ENCODE results near the gene C4B.
"Not testable (repeated sequence)": the region's sequence is repeated elsewhere in the genome, so short reads cannot be mapped to it uniquely, and the experiment has no call there.

Gene C4B

DNA sequence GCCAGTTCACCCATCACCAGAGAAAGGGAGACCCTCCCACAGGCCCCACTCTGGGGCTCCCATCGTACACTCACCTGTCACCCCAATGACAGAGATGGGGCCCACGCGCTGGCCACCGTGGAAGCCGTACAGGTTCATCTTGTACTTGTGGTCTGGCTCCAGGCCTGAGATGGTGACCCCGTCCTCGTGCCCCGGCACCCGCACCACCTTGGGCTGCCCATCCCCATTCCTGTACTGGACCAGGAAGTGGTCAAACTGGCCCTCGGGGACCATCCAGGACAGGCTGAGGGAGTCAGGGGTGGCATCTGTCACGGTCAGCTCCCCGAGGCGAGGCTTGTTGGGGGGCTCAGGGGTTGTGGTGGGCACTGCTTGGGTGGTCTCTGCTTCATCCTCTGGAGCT, 38.7 kb downstream of the C4B start:
- DNase-seq (ENCODE audit: low spot score): not testable (repeated sequence)

GRCh38 chr6:32055756-32056155, 41.2 kb downstream of the C4B start:
- not testable (repeated sequence) for DNase-seq (ENCODE audit: low spot score)

- DNase-seq (ENCODE audit: low spot score): no peak
Observed at GRCh38 chr6:32056254-32056653, 41.7 kb downstream of the C4B start.

DNA sequence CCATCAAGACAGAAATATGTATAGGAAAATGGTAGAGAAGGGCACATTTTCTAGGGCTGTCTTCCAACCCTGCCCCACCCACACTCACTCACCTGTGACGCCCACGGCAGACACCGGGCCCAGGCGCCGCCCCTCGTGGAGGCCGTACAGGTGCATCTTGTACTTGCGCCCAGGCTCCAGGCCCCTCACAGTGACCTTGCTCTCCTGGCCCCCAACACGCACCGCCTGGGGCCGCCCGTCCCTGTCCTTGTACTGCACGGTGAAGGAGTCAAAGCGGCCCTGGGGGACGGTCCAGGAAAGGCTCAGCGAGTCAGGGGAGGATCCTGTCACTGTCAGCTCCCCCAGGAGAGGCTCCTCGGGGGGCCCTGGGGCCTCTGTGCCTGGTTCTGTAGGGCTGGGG, 43.4 kb downstream of the C4B start:
- no peak for DNase-seq (ENCODE audit: low spot score)

- no peak for DNase-seq (ENCODE audit: low spot score)
Observed at GRCh38 chr6:32058511-32058963, 43.9 kb downstream of the C4B start.

DNA sequence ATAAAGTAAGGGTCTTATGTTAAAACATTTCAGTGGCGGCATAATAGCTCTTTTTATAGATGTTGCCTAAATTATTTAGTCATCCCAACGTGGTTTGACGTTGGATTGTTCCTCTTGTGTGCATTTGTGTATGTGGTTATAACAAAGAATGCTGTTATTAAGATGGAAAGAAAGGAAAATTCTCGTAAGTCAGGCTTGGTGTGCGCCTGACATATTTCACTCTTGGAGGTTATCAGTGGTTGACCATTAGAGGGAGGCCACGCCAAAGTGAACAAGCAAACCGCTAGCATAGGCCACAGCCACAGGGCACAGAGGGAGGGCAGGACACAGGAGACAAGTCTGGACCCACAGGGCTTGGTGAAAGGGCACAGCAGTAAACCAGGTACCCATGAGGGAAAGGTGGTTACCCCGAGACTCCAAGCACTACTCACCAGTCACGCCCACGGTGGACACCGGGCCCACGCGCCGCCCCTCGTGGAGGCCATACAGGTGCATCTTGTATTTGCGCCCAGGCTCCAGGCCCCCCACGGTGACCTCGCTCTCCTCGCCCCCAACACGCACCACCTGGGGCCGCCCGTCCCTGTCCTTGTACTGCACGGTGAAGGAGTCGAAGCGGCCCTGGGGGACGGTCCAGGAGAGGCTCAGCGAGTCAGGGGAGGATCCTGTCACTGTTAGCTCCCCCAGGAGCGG, 46.5 kb downstream of the C4B start:
- no peak for DNase-seq (ENCODE audit: low spot score)

DNA sequence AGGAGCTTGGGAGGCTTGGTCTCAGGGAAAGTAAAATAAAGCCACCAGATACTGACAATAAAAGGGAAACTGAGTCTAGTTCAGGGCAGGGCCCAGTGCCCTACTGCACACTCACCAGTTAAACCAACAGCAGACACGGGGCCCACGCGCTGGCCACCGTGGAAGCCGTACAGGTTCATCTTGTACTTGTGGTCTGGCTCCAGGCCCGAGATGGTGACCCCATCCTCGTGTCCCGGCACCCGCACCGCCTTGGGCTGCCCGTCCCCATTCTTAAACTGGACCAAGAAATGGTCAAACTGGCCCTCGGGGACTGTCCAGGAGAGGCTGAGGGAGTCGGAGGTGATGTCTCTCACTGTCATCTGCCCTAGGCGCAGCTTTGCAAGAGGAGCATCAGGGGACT, 50.1 kb downstream of the C4B start:
- DNase-seq (ENCODE audit: low spot score): no peak

GRCh38 chr6:32067521-32067920, 52.9 kb downstream of the C4B start:
- not testable (repeated sequence) for DNase-seq (ENCODE audit: low spot score)

- DNase-seq (ENCODE audit: low spot score): not testable (repeated sequence)
Observed at GRCh38 chr6:32068315-32068714, 53.7 kb downstream of the C4B start.

DNA sequence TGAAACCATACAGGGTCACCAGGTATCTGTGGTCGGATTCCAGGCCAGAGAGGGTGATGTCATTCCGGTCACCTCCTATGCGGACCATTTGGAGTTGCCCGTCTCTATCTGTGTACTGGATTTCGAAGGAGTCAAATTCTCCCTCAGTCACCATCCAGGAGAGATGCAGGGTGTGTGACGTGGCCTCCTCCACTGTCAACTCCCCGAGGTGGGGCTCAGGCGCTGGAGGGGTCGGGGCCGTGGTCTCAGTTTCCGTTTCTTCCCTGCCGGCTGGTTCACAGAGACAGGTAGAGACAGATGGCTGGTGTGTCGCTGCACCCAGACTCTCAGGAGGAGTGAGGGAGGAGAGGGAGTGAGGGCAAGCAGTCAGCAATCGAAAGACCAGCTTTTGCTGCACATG, 54.3 kb downstream of the C4B start:
- no peak for DNase-seq (ENCODE audit: low spot score)

DNA sequence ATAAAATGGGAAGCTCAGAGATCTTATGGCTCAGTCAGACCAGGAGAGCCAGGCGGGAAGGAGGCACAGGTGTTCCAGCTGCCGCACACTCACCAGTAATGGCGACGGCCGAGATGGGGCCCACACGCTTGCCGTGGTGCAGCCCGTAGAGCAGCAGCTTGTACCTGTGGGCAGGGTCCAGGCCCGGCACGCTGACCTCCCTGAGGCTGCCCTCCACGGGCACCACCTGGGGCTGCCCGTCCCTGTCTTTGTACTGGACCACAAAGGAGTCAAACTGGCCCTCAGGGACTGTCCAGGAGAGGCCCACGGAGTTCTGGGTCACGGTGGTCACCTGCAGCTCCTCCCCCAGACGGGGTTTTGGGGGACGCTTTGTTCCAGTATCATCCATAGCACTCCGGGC, 54.9 kb downstream of the C4B start:
- no peak for DNase-seq (ENCODE audit: low spot score)

DNA sequence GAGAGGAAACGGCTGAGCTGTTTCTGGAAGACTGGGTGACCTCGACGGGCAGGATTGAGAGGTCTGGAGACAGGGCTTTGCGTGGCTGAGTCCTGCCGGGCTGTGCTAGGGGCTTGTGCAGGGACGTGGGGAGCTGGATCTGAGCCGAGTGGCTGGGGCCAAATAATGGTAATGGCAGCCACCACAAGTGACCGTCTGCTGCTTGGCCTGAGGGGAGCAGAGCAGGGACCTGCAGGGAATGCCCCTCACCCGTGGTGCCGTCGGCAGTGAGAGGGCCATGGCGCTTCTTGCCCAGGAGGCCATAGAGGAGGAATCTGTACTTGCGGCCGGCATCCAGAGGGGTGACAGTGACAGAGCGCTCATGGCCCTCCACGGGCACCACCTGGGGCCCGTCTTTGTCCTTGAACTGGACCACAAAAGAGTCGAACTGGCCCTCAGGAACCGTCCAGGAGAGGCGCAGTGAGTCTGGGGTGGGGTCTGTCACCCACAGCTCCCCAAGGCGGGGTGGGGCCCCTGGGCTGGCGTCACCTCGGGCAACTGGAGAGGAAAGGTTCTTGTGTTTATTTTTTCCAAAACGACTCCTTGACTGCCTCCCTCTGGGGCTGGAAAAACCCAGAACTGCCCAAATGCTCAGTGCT, 55.4 kb downstream of the C4B start:
- no peak for DNase-seq (ENCODE audit: low spot score)

GRCh38 chr6:32070814-32071543, 56.4 kb downstream of the C4B start:
- DNase-seq (ENCODE audit: low spot score): no peak

DNA sequence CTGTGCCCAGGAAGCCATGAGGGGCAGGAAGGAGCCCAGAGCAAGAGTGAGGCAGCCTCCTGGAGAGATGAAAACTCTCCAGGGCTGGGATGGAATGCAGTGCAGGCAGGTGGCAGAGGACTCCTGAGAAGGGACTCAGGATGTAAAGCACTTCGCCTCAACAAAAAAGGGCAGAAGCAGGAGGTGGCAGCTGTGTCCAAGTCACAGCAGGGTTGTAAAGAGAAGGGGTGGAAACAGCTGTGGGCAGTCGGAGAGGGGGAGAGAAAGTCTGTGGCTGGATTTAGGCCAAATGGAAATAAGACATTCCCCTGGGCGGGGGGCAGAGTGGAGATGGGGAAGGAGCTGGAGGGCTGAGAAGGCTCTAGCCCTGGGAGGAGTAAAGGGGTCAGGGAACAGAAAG, 58.5 kb downstream of the C4B start:
- no peak for DNase-seq (ENCODE audit: low spot score)

DNA sequence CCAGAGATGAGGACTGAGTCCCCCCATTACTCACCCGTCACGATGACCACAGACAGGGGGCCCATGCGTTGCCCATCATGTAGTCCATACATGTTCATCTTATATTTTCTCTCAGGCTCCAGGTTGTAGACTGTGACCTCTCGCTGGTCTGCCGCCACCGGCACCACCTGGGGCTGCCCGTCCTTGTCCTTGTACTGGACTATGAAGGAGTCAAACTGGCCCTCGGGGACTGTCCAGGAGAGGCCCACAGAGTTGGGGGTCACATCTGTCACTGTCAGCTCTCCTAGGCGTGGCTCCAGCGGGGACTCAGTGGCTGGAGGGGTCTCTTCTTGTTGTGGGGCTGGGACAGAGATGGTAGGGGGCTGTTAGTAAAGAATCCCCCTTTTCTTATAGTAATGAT, 59.0 kb downstream of the C4B start:
- no peak for DNase-seq (ENCODE audit: low spot score)

DNA sequence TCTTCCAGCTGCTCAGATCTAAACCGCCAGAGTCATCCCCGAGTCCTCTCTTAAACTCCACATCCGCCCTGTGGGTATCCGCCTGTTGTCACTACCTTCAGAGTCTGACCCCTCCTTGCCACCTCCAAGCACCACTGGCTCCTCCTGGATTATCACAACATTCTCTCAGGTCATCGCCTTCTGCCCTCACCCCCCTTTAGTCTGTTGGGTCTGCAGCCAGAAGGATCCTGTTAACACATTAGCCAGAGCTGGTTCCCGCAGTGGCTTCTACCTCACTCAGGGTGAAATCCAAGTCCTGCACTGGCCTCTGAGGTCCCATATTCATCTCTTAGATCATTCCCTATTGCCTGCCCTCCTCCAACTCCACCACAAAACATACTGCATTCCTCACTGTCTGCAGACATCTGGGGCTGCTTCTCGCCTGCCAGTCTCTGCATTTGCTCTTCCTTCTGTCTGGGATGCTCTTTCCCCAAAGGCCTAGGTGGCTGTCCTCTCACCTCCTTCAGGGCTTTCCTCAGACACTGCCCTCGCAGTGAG, 60.5 kb downstream of the C4B start:
- DNase-seq (ENCODE audit: low spot score): no peak

- no peak for DNase-seq (ENCODE audit: low spot score)
Observed at GRCh38 chr6:32075781-32076180, 61.2 kb downstream of the C4B start.

DNA sequence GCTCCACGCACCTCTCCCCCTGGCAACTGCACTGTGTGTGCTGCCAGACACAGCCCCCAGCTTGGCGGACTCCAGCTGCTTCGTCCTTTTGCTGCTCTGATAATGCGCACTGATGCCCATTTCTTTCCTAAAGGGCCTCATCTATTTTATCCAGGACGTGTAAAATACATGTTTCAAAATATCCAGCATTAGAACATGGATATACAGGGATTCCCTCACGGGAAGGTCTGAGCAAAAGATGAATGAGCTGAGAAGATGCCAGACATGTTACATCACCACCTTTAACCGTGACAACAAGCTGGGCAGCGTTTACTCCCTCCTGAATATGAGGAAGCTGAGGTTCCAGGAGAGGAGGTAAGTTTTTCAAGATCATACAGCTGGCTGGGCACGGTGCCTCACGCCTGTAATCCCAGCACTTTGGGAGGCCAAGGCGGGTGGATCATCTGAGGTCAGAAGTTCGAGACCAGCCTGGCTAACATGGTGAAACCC, 61.8 kb downstream of the C4B start:
- DNase-seq (ENCODE audit: low spot score): no peak

DNA sequence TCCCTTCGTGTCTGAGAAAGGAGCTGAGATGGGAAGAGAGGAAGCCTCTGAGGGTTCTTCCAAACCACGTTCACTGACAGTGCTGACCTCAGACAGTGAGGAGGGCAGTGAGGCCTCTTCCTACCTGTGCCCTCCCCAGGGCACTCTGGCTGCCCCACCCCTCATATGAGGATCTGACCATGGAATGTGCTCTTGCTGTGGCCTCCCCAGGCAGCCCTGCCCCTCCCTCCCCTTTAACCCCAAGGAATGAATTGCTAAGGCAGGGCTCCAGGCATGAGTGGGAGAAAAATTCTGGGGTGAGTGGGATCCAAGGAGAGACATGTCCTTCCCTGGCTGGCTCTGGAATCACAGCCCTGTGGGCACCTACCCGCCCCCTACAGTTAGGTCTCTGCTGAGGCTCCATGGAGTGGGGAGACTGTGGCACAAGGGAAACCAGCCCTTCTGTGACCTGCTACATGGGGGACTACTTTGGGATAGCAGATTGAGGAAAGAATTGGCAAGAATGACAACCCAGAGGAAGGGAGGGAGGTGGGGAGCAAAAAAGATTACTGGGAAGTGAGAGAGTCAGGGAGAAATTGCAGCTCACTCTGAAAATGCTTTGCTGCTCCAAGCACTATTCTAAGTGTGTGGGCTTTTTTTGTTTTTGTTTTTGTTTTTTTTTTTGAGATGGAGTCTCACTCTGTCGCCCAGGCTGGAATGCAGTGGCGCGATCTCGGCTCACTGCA, 65.1 kb downstream of the C4B start:
- DNase-seq (ENCODE audit: low spot score): no peak

GRCh38 chr6:32081168-32081990, 66.8 kb downstream of the C4B start:
- DNase-seq (ENCODE audit: low spot score): no peak

- no peak for DNase-seq (ENCODE audit: low spot score)
Observed at GRCh38 chr6:32082478-32082877, 67.9 kb downstream of the C4B start.
